Ramos (cell line): Measurements from ENCODE around the gene SHKBP1.
"Not testable (repeated sequence)": the region's sequence is repeated elsewhere in the genome, so short reads cannot be mapped to it uniquely, and the experiment has no call there.

Experiments
- in situ Hi-C: fragments of 300-500 bp; cut with MboI; formaldehyde crosslinking; loops from one replicate; pipeline ENCODE4 v1.14.3; 2022; ENCODE audit warnings: low sequenced_read_pairs; ENCODE audit not compliant: unreplicated experiment

Gene SHKBP1

GRCh38 chr19:40611900-40612698 lies 35.4 kb downstream of the SHKBP1 start:
- in situ Hi-C loops, result no loop called here

DNA sequence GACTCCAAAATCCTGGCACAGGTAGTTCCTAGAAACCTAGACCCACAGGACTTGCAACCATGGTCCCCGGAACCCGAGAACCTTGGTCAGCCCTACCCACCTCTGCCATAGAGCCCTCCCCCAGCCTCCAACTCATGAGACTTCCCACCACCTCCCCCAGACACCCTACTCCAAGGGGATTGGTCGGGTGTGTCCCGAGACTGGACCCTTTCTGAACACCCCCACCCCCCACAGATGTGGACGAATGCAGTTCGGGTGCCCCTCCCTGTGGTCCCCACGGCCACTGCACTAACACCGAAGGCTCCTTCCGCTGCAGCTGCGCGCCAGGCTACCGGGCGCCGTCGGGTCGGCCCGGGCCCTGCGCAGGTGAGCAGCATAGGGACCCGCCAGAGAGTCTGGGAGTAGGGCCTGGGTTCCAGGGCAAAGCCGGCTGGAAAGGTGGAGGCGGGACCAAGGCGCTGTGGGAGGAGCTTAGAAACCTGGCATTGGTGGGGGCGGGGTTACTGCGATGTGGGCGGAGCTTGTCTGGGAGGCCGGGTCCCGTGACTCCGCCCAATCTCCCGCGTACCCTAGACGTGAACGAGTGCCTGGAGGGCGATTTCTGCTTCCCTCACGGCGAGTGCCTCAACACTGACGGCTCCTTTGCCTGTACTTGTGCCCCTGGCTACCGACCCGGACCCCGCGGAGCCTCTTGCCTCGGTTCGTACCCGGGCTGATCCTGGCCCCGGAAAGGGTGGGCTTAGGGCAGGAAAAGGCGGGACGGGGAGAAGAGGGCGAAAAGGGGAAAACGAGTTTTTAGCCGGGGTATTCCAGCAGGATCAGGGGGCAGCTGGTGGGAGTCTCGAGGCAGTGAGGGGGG lies 36.4 kb downstream of the SHKBP1 start:
- in situ Hi-C loops, result no loop called here

- in situ Hi-C loops, result no loop called here
Measured at GRCh38 chr19:40613690-40614621, 37.3 kb downstream of the SHKBP1 start.

DNA sequence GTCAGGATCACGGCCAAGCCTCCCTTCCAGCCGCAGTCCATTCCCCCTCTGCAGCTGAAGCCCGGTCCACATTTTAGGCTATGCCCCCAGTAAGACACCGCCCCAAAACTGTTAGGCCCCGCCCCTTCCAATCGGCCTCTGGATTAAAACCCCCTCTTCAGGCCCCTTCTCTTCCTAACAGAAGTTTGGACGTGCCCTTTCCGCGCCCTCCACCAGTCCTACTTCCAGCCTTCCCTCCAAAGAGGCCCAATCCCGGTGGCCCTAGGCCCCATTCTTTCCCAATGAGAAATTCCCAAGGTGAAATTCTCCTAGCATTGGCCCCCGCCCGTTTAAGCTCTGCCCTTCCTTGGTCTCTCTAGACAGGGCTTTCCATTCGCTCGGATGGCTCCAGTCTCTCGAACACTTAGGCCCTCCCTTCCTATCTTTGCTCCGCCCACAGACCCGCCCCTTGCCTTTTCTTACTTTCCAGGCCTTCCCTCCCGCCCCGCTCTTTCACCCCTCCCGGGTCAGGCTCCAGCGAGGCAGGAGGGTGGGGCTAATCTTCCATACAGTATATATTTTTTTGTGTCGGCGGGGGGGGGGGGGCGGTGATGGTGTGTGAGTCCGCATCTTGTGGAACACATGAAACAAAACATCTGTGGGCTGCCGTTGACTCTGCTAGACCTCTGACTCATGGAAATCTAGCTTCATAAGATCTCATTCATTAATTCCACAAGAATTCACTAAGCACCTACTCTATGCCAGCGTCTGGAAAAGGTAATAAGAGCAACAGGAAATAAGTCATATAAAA lies 38.1 kb downstream of the SHKBP1 start:
- in situ Hi-C loops, result no loop called here

GRCh38 chr19:40616178-40616577 lies 39.5 kb downstream of the SHKBP1 start:
- in situ Hi-C loops, result no loop called here

GRCh38 chr19:40616941-40617340 lies 40.3 kb downstream of the SHKBP1 start:
- in situ Hi-C loops, result no loop called here

DNA sequence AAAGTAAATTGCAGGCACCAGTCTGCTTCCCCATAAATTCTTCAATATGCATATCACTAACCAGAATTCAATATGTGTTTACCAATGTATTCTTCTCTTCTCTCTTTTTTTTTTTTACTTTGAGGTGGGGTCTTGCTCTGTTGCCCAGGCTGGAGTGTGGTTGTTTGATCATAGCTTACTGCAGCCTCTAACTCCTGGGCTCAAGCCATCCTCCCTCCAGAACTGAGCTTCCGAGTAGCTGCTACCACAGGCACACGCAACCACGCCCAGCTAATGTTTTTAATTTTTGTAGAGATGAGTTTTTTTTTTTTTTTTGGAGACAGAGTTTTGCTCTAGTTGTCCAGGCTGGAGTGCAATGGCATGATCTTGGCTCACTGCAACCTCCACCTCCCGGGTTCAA lies 41.3 kb downstream of the SHKBP1 start:
- in situ Hi-C loops, result no loop called here

GRCh38 chr19:40619333-40620160 lies 42.9 kb downstream of the SHKBP1 start:
- in situ Hi-C loops, result no loop called here

DNA sequence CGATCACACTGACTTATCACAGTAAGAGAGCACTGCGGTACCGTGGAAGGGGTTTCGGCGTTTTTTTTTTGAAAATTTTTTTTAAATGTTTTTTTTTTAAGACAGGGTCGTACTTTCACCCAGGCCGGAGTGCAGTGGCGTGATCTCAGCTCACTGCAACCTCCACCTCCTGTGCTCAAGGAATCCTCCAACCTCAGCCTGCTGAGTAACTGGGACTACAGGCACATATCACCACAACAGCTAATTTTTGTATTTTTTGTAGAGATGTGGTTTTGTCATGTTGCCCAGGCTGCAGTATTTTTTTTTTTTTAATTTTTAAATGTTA lies 43.5 kb downstream of the SHKBP1 start:
- in situ Hi-C loops, result no loop called here

GRCh38 chr19:40621283-40621682 lies 44.6 kb downstream of the SHKBP1 start:
- in situ Hi-C loops, result no loop called here

- in situ Hi-C loops, result no loop called here
Measured at GRCh38 chr19:40621966-40622772, 45.5 kb downstream of the SHKBP1 start.

- in situ Hi-C loops, result no loop called here
Measured at GRCh38 chr19:40622773-40623075, 46.1 kb downstream of the SHKBP1 start.

DNA sequence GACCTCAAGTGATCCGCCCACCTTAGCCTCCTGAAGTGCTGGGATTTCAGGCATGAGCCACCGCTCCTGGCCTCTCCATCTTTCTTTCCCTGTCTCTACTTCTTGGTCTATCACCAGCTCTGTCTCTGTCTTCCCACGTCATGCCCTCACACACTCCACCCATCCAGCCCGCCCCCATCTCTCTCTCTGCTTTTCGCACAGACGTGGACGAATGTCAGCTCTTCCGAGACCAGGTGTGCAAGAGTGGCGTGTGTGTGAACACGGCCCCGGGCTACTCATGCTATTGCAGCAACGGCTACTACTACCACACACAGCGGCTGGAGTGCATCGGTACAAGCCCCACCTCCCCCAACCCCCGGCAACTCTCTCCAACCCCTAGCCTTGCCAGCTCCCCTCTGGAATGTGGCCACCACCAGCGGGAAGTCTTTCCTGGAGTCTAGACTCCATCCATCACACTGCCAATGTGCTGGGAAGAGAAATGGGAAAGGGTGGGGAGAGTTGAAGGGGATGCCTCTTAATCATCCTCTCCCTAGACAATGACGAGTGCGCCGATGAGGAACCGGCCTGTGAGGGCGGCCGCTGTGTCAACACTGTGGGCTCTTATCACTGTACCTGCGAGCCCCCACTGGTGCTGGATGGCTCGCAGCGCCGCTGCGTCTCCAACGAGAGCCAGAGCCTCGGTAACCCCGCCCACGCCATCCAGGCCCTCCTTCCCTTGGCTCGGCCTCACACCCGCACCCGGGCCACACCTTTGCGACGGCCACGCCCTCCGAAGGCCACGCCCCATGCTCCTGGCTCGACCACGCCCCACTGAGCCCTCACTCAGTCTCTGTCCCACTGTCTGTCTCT lies 47.0 kb downstream of the SHKBP1 start:
- in situ Hi-C loops, result no loop called here

GRCh38 chr19:40624369-40625153 lies 47.9 kb downstream of the SHKBP1 start:
- in situ Hi-C loops, result not testable (repeated sequence)

DNA sequence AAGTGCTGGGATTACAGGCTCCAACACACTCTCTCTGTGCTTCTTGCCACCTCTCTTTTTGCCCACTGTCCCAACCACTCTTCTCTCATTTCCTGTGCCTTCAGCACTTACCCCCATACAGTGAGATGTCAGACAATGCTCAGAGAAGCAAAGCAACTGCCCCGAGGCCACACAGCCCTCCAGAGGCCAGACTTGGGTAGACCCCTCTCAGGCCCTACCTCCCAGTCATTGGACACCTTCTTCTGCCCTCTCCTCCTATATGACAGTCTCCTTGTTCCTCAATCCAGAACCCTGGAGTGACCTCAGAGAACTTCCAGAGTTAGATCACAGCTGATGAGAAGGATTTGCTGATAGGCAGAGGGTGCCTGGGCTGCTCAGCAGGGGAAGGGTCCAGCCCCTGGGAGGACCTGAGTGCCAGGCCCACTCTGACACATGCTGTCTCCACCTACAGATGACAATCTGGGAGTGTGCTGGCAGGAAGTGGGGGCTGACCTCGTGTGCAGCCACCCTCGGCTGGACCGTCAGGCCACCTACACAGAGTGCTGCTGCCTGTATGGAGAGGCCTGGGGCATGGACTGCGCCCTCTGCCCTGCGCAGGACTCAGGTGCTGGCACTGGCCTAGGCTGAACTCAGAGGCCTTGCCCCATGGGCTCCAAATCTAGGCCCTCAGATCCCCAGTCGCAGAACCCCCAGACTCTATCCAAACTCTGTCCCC lies 48.9 kb downstream of the SHKBP1 start:
- in situ Hi-C loops, result no loop called here

DNA sequence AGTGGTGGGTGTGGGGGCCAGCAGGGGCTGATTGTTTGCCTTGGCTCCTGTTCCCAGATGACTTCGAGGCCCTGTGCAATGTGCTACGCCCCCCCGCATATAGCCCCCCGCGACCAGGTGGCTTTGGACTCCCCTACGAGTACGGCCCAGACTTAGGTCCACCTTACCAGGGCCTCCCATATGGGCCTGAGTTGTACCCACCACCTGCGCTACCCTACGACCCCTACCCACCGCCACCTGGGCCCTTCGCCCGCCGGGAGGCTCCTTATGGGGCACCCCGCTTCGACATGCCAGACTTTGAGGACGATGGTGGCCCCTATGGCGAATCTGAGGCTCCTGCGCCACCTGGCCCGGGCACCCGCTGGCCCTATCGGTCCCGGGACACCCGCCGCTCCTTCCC lies 50.2 kb downstream of the SHKBP1 start:
- in situ Hi-C loops, result no loop called here
